HEK293 (cell line): ENCODE measurements around the gene ADGRB3.
"Not testable (repeated sequence)": the region's sequence is repeated elsewhere in the genome, so short reads cannot be mapped to it uniquely, and the experiment has no call there.

Experiments used
- CTCF ChIA-PET: fragments of 350-600 bp; formaldehyde crosslinking; extraction: SDS; loops from one replicate; lab custom pipeline; 2021; ENCODE audit warnings: antibody characterized with exemption; lab: Yijun Ruan, JAX
- POLR2A ChIA-PET: fragments of 300-600 bp; formaldehyde crosslinking; extraction: SDS; loops from one replicate; lab custom pipeline; 2020; ENCODE audit warnings: antibody characterized with exemption, inconsistent platforms; lab: Yijun Ruan, JAX
- H3K27ac ChIP-seq: fragments of 200-500 bp; sonication (Bioruptor generic); 2 replicates; pipeline ENCODE4 v1.5.1; 2014; ENCODE audit warnings: low read depth, low read length, control low read depth, inconsistent platforms; ENCODE audit errors: extremely low read depth
- H3K36me3 ChIP-seq, 2 experiments: fragments of 200-500 bp in 1 of 2; sonication (Bioruptor generic) in 1 of 2; 1 replicate in 1 of 2; 2 replicates in 1 of 2; pipeline ENCODE4 v1.5.1; 2014 to 2017; ENCODE audit warnings: inconsistent platforms in 2 of 2, low read length in 2 of 2; ENCODE audit not compliant: control insufficient read depth in 2 of 2, insufficient read depth in 1 of 2
- H3K4me1 ChIP-seq: fragments of 200-500 bp; sonication (Bioruptor generic); 2 replicates; pipeline ENCODE4 v1.5.1; 2014; ENCODE audit warnings: mild to moderate bottlenecking, low read length, inconsistent platforms; ENCODE audit not compliant: control insufficient read depth, insufficient read depth
- H3K4me3 ChIP-seq: 2 replicates; pipeline ENCODE4 v1.5.1; 2011; ENCODE audit warnings: low read depth, mild to moderate bottlenecking, control low read depth, low read length, moderate library complexity
- H3K9me3 ChIP-seq: fragments of 200-500 bp; sonication (Bioruptor generic); 2 replicates; pipeline ENCODE4 v1.5.1; 2014; ENCODE audit warnings: low read depth, low read length, inconsistent platforms; ENCODE audit not compliant: control insufficient read depth, insufficient read depth
- HOXC10 ChIP-seq: sonication (generic); formaldehyde crosslinking; IDR thresholded peaks from 2 replicates; pipeline ENCODE4 v1.8.1; 2023; ENCODE audit warnings: mild to moderate bottlenecking, missing genetic modification reagents
- SCRT2 ChIP-seq: fragments of 450-650 bp; formaldehyde crosslinking; IDR thresholded peaks from 2 replicates; pipeline ENCODE4 v1.5.1; 2016; ENCODE audit warnings: missing biosample characterization, missing genetic modification characterization
- WT1 ChIP-seq: fragments of 450-650 bp; formaldehyde crosslinking; IDR thresholded peaks from 2 replicates; pipeline ENCODE4 v1.5.1; 2016; ENCODE audit warnings: missing biosample characterization, missing genetic modification characterization
- YY1 ChIP-seq: fragments of 450-650 bp; formaldehyde crosslinking; IDR thresholded peaks from 2 replicates; pipeline ENCODE4 v1.5.1; 2018; ENCODE audit warnings: missing biosample characterization, missing genetic modification characterization
- ZBTB17 ChIP-seq: fragments of 450-650 bp; formaldehyde crosslinking; IDR thresholded peaks from 2 replicates; pipeline ENCODE4 v1.5.1; 2016; ENCODE audit warnings: missing biosample characterization, missing genetic modification characterization
- ZFP37 ChIP-seq: fragments of 450-650 bp; formaldehyde crosslinking; IDR thresholded peaks from 2 replicates; pipeline ENCODE4 v1.5.1; 2016; ENCODE audit warnings: missing biosample characterization, missing genetic modification characterization
- ZNF114 ChIP-seq: fragments of 450-650 bp; formaldehyde crosslinking; IDR thresholded peaks from 2 replicates; pipeline ENCODE4 v1.5.0; 2017; ENCODE audit warnings: missing biosample characterization, missing genetic modification characterization
- ZNF473 ChIP-seq: fragments of 450-650 bp; formaldehyde crosslinking; IDR thresholded peaks from 2 replicates; pipeline ENCODE4 v1.5.1; 2017; ENCODE audit warnings: missing biosample characterization, missing genetic modification characterization
- ZNF544 ChIP-seq: fragments of 450-650 bp; formaldehyde crosslinking; IDR thresholded peaks from 2 replicates; pipeline ENCODE4 v1.5.0; 2017; ENCODE audit warnings: missing biosample characterization, missing genetic modification characterization
- ZNF558 ChIP-seq: fragments of 450-650 bp; formaldehyde crosslinking; IDR thresholded peaks from 2 replicates; pipeline ENCODE4 v1.5.1; 2016; ENCODE audit warnings: missing biosample characterization, missing genetic modification characterization
- ZNF561 ChIP-seq: fragments of 450-650 bp; IDR thresholded peaks from 2 replicates; pipeline ENCODE4 v1.5.1; 2018; ENCODE audit warnings: missing biosample characterization, missing genetic modification characterization, borderline replicate concordance
- ZNF571 ChIP-seq: fragments of 450-650 bp; formaldehyde crosslinking; IDR thresholded peaks from 2 replicates; pipeline ENCODE4 v1.5.0; 2017; ENCODE audit warnings: missing biosample characterization, missing genetic modification characterization
- TF ChIP-seq, protein P1 (sequence below): IDR thresholded peaks from 2 replicates; pipeline ENCODE4 v1.6.1; 2011; ENCODE audit warnings: mild to moderate bottlenecking, low read depth, low read length, borderline replicate concordance
- TF ChIP-seq, protein P2 (sequence below): fragments of 450-650 bp; formaldehyde crosslinking; IDR thresholded peaks from 2 replicates; pipeline ENCODE4 v1.5.1; 2017; ENCODE audit warnings: missing biosample characterization, mild to moderate bottlenecking, missing genetic modification characterization, moderate library complexity
- TF ChIP-seq, protein P3 (sequence below): fragments of 450-650 bp; formaldehyde crosslinking; IDR thresholded peaks from 2 replicates; pipeline ENCODE4 v1.5.1; 2017; ENCODE audit warnings: missing biosample characterization, missing genetic modification characterization
- TF ChIP-seq, protein P4 (sequence below): fragments of 450-650 bp; IDR thresholded peaks from 2 replicates; pipeline ENCODE4 v1.5.1; 2018; ENCODE audit warnings: missing biosample characterization, mild to moderate bottlenecking, missing genetic modification characterization
- TF ChIP-seq, protein P5 (sequence below): fragments of 450-650 bp; formaldehyde crosslinking; IDR thresholded peaks from 2 replicates; pipeline ENCODE4 v1.5.1; 2017; ENCODE audit warnings: missing biosample characterization, missing genetic modification characterization

Gene ADGRB3

DNA sequence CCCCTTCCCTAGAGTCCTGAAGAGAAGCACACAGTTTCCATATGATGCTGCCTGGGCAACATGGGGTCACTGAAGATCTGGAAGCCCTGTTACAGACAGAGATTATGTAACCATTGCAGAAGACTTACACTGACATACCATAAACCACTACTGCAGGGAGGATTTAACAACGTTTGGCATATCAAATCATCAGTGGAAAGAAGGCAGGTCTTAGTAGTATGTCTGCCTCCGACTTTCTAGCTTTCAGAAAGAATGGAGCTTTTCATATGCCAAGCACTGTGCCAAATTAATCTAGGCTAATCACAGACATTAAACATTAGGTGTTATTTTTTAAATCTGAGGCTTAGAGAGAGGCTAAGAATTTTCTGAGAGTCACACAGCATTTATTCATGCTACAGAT, 144.3 kb downstream of the ADGRB3 start:
- no peaks in the 10 kb centered on the region for H3K4me1 ChIP-seq
- no peak overlapping the region for H3K27ac ChIP-seq
- no peak overlapping the region for H3K4me3 ChIP-seq
- TF ChIP-seq, protein P1, sequence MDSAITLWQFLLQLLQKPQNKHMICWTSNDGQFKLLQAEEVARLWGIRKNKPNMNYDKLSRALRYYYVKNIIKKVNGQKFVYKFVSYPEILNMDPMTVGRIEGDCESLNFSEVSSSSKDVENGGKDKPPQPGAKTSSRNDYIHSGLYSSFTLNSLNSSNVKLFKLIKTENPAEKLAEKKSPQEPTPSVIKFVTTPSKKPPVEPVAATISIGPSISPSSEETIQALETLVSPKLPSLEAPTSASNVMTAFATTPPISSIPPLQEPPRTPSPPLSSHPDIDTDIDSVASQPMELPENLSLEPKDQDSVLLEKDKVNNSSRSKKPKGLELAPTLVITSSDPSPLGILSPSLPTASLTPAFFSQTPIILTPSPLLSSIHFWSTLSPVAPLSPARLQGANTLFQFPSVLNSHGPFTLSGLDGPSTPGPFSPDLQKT, result no peak
- TF ChIP-seq, protein P2, sequence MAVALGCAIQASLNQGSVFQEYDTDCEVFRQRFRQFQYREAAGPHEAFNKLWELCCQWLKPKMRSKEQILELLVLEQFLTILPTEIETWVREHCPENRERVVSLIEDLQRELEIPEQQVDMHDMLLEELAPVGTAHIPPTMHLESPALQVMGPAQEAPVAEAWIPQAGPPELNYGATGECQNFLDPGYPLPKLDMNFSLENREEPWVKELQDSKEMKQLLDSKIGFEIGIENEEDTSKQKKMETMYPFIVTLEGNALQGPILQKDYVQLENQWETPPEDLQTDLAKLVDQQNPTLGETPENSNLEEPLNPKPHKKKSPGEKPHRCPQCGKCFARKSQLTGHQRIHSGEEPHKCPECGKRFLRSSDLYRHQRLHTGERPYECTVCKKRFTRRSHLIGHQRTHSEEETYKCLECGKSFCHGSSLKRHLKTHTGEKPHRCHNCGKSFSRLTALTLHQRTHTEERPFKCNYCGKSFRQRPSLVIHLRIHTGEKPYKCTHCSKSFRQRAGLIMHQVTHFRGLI (tag by site-specific recombination), result no peak
- TF ChIP-seq YY1 (no peak), ZNF473 (tag by site-specific recombination) (no peak), SCRT2 (tag by site-specific recombination) (no peak), ZNF114 (tag by site-specific recombination) (no peak), ZBTB17 (tag by site-specific recombination) (no peak), ZFP37 (tag by site-specific recombination) (no peak), WT1 (tag by site-specific recombination) (no peak), ZNF558 (tag by site-specific recombination) (no peak), ZNF571 (tag by site-specific recombination) (no peak), ZNF544 (no peak), HOXC10 (no peak), ZNF561 (no peak)
- TF ChIP-seq, protein P3, sequence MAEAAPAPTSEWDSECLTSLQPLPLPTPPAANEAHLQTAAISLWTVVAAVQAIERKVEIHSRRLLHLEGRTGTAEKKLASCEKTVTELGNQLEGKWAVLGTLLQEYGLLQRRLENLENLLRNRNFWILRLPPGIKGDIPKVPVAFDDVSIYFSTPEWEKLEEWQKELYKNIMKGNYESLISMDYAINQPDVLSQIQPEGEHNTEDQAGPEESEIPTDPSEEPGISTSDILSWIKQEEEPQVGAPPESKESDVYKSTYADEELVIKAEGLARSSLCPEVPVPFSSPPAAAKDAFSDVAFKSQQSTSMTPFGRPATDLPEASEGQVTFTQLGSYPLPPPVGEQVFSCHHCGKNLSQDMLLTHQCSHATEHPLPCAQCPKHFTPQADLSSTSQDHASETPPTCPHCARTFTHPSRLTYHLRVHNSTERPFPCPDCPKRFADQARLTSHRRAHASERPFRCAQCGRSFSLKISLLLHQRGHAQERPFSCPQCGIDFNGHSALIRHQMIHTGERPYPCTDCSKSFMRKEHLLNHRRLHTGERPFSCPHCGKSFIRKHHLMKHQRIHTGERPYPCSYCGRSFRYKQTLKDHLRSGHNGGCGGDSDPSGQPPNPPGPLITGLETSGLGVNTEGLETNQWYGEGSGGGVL (tag by site-specific recombination), result no peak
- TF ChIP-seq, protein P4, sequence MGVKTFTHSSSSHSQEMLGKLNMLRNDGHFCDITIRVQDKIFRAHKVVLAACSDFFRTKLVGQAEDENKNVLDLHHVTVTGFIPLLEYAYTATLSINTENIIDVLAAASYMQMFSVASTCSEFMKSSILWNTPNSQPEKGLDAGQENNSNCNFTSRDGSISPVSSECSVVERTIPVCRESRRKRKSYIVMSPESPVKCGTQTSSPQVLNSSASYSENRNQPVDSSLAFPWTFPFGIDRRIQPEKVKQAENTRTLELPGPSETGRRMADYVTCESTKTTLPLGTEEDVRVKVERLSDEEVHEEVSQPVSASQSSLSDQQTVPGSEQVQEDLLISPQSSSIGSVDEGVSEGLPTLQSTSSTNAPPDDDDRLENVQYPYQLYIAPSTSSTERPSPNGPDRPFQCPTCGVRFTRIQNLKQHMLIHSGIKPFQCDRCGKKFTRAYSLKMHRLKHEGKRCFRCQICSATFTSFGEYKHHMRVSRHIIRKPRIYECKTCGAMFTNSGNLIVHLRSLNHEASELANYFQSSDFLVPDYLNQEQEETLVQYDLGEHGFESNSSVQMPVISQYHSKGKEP (tag by site-specific recombination), result no peak
- TF ChIP-seq, protein P5, sequence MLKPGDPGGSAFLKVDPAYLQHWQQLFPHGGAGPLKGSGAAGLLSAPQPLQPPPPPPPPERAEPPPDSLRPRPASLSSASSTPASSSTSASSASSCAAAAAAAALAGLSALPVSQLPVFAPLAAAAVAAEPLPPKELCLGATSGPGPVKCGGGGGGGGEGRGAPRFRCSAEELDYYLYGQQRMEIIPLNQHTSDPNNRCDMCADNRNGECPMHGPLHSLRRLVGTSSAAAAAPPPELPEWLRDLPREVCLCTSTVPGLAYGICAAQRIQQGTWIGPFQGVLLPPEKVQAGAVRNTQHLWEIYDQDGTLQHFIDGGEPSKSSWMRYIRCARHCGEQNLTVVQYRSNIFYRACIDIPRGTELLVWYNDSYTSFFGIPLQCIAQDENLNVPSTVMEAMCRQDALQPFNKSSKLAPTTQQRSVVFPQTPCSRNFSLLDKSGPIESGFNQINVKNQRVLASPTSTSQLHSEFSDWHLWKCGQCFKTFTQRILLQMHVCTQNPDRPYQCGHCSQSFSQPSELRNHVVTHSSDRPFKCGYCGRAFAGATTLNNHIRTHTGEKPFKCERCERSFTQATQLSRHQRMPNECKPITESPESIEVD (tag by site-specific recombination), result no peak
- H3K36me3 ChIP-seq, result no peaks in the 10 kb centered on the region
- no peaks in the 10 kb centered on the region for H3K9me3 ChIP-seq
- ChIA-PET CTCF (interaction anchor here (0.5 to 1.6 kb wide), 9 partner anchors 11 to 273 kb away, joined by 3 to 8 read pairs (median 4); no protein-coding TSS in a partner anchor), POLR2A (no interaction called here)

DNA sequence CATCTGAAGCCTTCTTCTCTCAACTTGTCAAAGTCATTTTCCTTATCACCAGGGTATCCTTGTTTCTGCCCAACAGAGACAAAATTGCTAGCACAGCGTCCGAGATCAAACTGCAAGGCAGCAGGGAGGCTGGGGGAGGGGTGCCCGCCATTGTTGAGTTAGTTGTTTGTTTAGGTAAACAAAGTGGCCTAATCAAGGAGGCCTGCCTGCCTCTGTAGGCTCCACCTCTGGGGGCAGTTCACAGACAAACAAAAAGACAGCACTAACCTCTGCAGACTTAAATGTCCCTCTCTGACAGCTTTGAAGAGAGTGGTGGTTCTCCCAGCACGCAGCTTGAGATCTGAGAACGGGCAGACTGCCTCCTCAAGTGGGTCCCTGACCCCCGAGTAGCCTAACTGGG, 155.0 kb downstream of the ADGRB3 start:
- H3K27ac ChIP-seq, H3K9me3 ChIP-seq, H3K4me3 ChIP-seq, H3K36me3 ChIP-seq, H3K4me1 ChIP-seq, POLR2A ChIA-PET: not testable (repeated sequence)
- CTCF ChIA-PET, result interaction anchor here (0.8 kb wide), 1 partner anchor 11 kb away, joined by 3 read pairs; no protein-coding TSS in a partner anchor

DNA sequence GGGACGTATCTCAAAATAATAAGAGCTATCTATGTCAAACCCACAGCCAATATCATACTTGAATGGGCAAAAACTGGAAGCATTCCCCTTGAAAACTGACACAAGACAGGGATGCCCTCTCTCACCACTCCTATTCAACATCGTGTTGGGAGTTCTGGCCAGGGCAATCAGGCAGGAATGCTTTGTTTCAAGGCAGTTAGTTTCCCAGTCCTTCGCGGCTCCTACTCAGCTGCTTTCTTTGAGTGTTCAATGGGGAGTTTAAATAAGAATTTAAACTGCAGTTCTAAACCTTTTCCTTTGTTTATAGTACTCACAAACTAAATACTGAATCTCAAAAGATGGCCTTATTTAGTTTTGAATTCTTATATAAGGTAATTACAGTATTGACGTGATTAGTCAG, 179.9 kb downstream of the ADGRB3 start:
- CTCF ChIA-PET, H3K36me3 ChIP-seq, H3K4me1 ChIP-seq, H3K27ac ChIP-seq, H3K9me3 ChIP-seq, H3K4me3 ChIP-seq, POLR2A ChIA-PET: not testable (repeated sequence)
